K562 (cell line): ENCODE results near the gene SLC29A3. TPM values are rescaled to one million over a fixed set of nuclear protein-coding genes. Genes with fewer than 3 reads are reported as not detected.

Experiments used
- ATAC-seq: fragments of 200-7000 bp; cut with Tn5 transposase; 3 replicates; pipeline ENCODE4 v1.9.1; 2020; ENCODE audit warnings: moderate library complexity
- BruUV-seq: library from RNA; stranded (reverse); fragments of 400-500 nt; replicated peaks from 2 replicates; lab custom pipeline; 2021; lab: Mats Ljungman, UMichigan
- CTCF ChIA-PET: fragments of 300-600 bp; formaldehyde crosslinking; extraction: SDS; loops from one replicate; lab custom pipeline; 2021; ENCODE audit warnings: low intra/inter-chr PET ratio; lab: Yijun Ruan, JAX
- POLR2A ChIA-PET: fragments of 300-600, 350-650 bp; sonication (Branson Sonifier 250); formaldehyde crosslinking; extraction: SDS; loops from one replicate; lab custom pipeline; 2021; ENCODE audit warnings: antibody characterized with exemption, inconsistent platforms; lab: Yijun Ruan, JAX
- DNase-seq, 4 experiments: peaks; one replicate each; pipeline versions ENCODE4 v3.0.0 to v3.0.0-alpha.2; 2011 to 2018; ENCODE audit warnings: low spot score in 3 of 4, mixed read lengths in 3 of 4; ENCODE audit errors: extremely low read depth in 1 of 4
- FAIRE-seq: peaks from 2 replicates; lab custom pipeline; 2011; peaks lifted over from hg19 to GRCh38; lab: Jason Lieb, UNC
- H2AFZ ChIP-seq: 2 replicates; pipeline ENCODE4 v1.6.0; 2011; ENCODE audit warnings: low read depth, low read length, control low read depth, inconsistent platforms
- H3K27ac ChIP-seq: fragments of 200-600 bp; 3 replicates; pipeline ENCODE4 v1.8.0; 2011; ENCODE audit warnings: low read depth, mild to moderate bottlenecking, control low read depth, inconsistent platforms, low read length, moderate library complexity, mixed read lengths; ENCODE audit errors: extremely low read depth
- H3K27me3 ChIP-seq, 2 experiments: fragments of 300-600 bp in 1 of 2; 2 replicates in 1 of 2; 3 replicates in 1 of 2; pipeline versions ENCODE4 v1.6.0 to v1.8.0; 2011; ENCODE audit warnings: inconsistent platforms in 2 of 2, low read length in 2 of 2, mild to moderate bottlenecking in 1 of 2, mixed read lengths in 1 of 2, moderate library complexity in 1 of 2; ENCODE audit not compliant: control insufficient read depth in 2 of 2, insufficient read depth in 2 of 2
- H3K36me3 ChIP-seq: fragments of 300-600 bp; 3 replicates; pipeline ENCODE4 v1.8.0; 2011; ENCODE audit warnings: mild to moderate bottlenecking, low read length, inconsistent platforms; ENCODE audit not compliant: control insufficient read depth, insufficient read depth
- H3K4me1 ChIP-seq, 2 experiments: fragments of 200-600 bp in 1 of 2; replicated peaks in 1 of 2; 2 replicates in 1 of 2; 3 replicates in 1 of 2; pipeline versions ENCODE4 v1.5.1 to v1.8.0; 2011; ENCODE audit warnings: inconsistent platforms in 2 of 2, low read length in 2 of 2, mild to moderate bottlenecking in 1 of 2, mixed read lengths in 1 of 2, moderate library complexity in 1 of 2; ENCODE audit not compliant: control insufficient read depth in 2 of 2, insufficient read depth in 2 of 2
- H3K4me2 ChIP-seq: 2 replicates; pipeline ENCODE4 v1.6.1; 2011; ENCODE audit warnings: low read length, control low read depth, inconsistent platforms, mixed read lengths; ENCODE audit not compliant: insufficient read depth
- H3K4me3 ChIP-seq: fragments of 200-600 bp; sonication (generic), shearing (Covaris generic); 2 replicates; pipeline ENCODE4 v1.5.1; 2016; ENCODE audit warnings: control low read depth, inconsistent platforms
- H3K79me2 ChIP-seq: fragments of 200-600 bp; 3 replicates; pipeline ENCODE4 v1.8.0; 2011; ENCODE audit warnings: low read length, inconsistent platforms; ENCODE audit not compliant: control insufficient read depth, insufficient read depth
- H3K9ac ChIP-seq, 2 experiments: 2 replicates each; pipeline versions ENCODE4 v1.6.0 to v1.6.1; 2011; ENCODE audit warnings: low read depth in 2 of 2, low read length in 2 of 2, control low read depth in 1 of 2, inconsistent platforms in 1 of 2, mild to moderate bottlenecking in 1 of 2, mixed read lengths in 1 of 2; ENCODE audit not compliant: insufficient read depth in 1 of 2
- H3K9me1 ChIP-seq: one replicate; pipeline ENCODE4 v1.6.0; 2011; ENCODE audit warnings: inconsistent platforms, mild to moderate bottlenecking, low read length, moderate library complexity; ENCODE audit not compliant: control insufficient read depth, insufficient read depth
- H3K9me3 ChIP-seq: replicated peaks from 2 replicates; pipeline ENCODE4 v1.5.1; 2011; ENCODE audit warnings: low read depth, low read length, inconsistent platforms; ENCODE audit not compliant: control insufficient read depth, insufficient read depth
- H4K20me1 ChIP-seq: replicated peaks from 2 replicates; pipeline ENCODE4 v1.6.1; 2011; ENCODE audit warnings: low read length, inconsistent platforms, mixed read lengths; ENCODE audit not compliant: control insufficient read depth, insufficient read depth
- GABPA ChIP-seq: fragments of 200-800 bp; sonication (Bioruptor generic); conservative IDR thresholded peaks from 2 replicates; pipeline ENCODE4 v1.6.1; 2016; ENCODE audit warnings: low read depth, missing genetic modification characterization, missing compliant biosample characterization
- HDGF ChIP-seq: fragments of 450-650 bp; IDR thresholded peaks from 2 replicates; pipeline ENCODE4 v1.6.1; 2016
- MCM7 ChIP-seq, 2 experiments: fragments of 450-650 bp; IDR thresholded peaks; 2 replicates each; pipeline ENCODE4 v1.6.1; 2016 to 2018
- MLX ChIP-seq, 2 experiments: fragments of 450-650 bp in 1 of 2; sonication (generic) in 1 of 2; formaldehyde crosslinking; conservative IDR thresholded peaks; 2 replicates each; pipeline versions ENCODE4 v1.4.0 to v1.8.1; 2020 to 2022; ENCODE audit warnings: mild to moderate bottlenecking in 1 of 2, missing genetic modification reagents in 1 of 2
- NRF1 ChIP-seq, 2 experiments: fragments of 450-650 bp; IDR thresholded peaks in 1 of 2; conservative IDR thresholded peaks in 1 of 2; 2 replicates each; pipeline ENCODE4 v1.6.1; 2014; ENCODE audit warnings: mild to moderate bottlenecking in 2 of 2
- PHB2 ChIP-seq: fragments of 450-650 bp; IDR thresholded peaks from 2 replicates; pipeline ENCODE4 v1.6.1; 2017; ENCODE audit warnings: low read depth
- SMARCE1 ChIP-seq: fragments of 450-650 bp; IDR thresholded peaks from 2 replicates; pipeline ENCODE4 v1.7.1; 2016; ENCODE audit warnings: mild to moderate bottlenecking
- ZBTB33 ChIP-seq: sonication (generic); formaldehyde crosslinking; IDR thresholded peaks from 2 replicates; pipeline ENCODE4 v1.8.1; 2023; ENCODE audit warnings: mild to moderate bottlenecking, missing genetic modification reagents
- ZNF124 ChIP-seq: sonication (generic); formaldehyde crosslinking; IDR thresholded peaks from 2 replicates; pipeline ENCODE4 v1.8.1; 2022; ENCODE audit warnings: missing genetic modification reagents
- ZNF174 ChIP-seq: fragments of 250-450 bp; sonication (Bioruptor Pico); IDR thresholded peaks from 2 replicates; pipeline ENCODE4 v1.4.0; 2020; ENCODE audit warnings: mild to moderate bottlenecking
- ZNF609 ChIP-seq: sonication (generic); formaldehyde crosslinking; IDR thresholded peaks from 2 replicates; pipeline ENCODE4 v1.8.1; 2023; ENCODE audit warnings: missing genetic modification reagents, mild to moderate bottlenecking, borderline replicate concordance
- WGBS: fragments of 100-300 bp; shearing (Covaris generic); methylation state at CpG from one replicate; pipeline ENCODE4 v1.1.6; 2016; ENCODE audit warnings: low coverage, mixed read lengths; ENCODE audit not compliant: insufficient coverage; ENCODE audit errors: missing lambda C conversion rate; 5-methylcytosine and 5-hydroxymethylcytosine counted together
- in situ Hi-C: fragments of 300-500 bp; cut with MboI; formaldehyde crosslinking; loops from 4 replicates; pipeline ENCODE4 v1.15.0; 2018; ENCODE audit warnings: inconsistent platforms, mixed read lengths
- intact Hi-C: fragments of 100-400 bp; cut with micrococcal nuclease; formaldehyde crosslinking; loops from 2 replicates; pipeline ENCODE4 v1.14.2; 2022
- polyA plus RNA-seq, 8 experiments: library from polyadenylated mRNA; depleted of rRNA in 4 of 8; stranded (reverse) in 5 of 8; unstranded in 3 of 8; fragments of >200 nt; fragmentation: Nextera tagmentation in 2 of 8; fragmentation: Illumina TruSeq in 1 of 8; extraction: Ambion mirVana in 2 of 8; extraction: Trizol in 1 of 8; gene quantifications; 2 replicates each; pipeline versions ENCODE4 v1.2.1 to v1.2.3, GENCODE V29; 2011 to 2014; ENCODE audit warnings: inconsistent platforms in 1 of 8, missing spikeins in 1 of 8
- total RNA-seq, 7 experiments: library from RNA; depleted of rRNA in 6 of 7; stranded (reverse); fragments of >200 nt in 6 of 7; fragmentation: Illumina TruSeq in 2 of 7; extraction: Trizol in 2 of 7; gene quantifications; 2 replicates each; pipeline versions ENCODE4 v1.2.1 to v1.2.3, GENCODE V29; 2011 to 2021; ENCODE audit warnings: low replicate concordance in 1 of 7

The SLC29A3 gene
- total and polyA plus RNA-seq, 9 of the 15 experiments (the other 6 are each of a cell fraction or from before 2014, with no cell fraction given): 2.1 to 10.7 (median 4.6) TPM

- TF ChIP-seq NRF1 (conservative IDR thresholded peaks at IDR 0.05 in 1 of 2, IDR thresholded peaks at IDR 0.05 in 1 of 2): no peak
Measured at GRCh38 chr10:71365366-71365765, 46.3 kb downstream of the SLC29A3 start (continued).

DNA sequence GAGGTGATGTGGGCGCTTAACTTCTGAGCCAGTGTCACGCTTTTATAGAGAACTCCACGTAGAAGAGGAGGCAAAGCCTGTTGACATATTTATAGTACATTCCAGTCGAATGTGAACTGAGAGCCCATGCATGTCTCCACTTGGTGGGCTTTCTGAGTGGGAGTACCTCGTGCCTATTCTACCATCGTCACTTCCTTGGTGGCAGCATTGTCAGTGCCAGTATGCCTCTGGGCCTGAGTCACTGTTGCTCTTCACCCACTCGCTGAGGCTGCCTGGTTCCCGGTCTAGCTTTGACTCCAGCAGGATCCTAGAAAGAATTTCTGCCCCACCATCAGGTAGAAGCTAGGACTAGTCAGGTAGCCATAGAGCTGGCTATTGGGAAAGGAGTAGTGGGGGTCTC lies 47.6 kb downstream of the SLC29A3 start:
- Histone ChIP-seq H3K27ac (no peak overlapping the region), H3K4me1 (peaks cover 0 to under 1% of the 10 kb centered on the region in 2 experiments; a peak in 2 of 5 replicates), H3K27me3 (peaks cover 0 to 9% of the 10 kb centered on the region in 2 experiments; a peak in 2 of 5 replicates), H3K9me1 (no peaks in the 10 kb centered on the region), H2AFZ (no peak overlapping the region), H3K4me2 (no peak overlapping the region), H3K4me3 (no peak overlapping the region), H4K20me1 (no peaks in the 10 kb centered on the region), H3K36me3 (peaks cover 7% of the 10 kb centered on the region; the same call in 1 of the 3 replicates), H3K79me2 (no peaks in the 10 kb centered on the region), H3K9me3 (no peaks in the 10 kb centered on the region), H3K9ac (peak overlapping the region in 1 of 2 experiments; percentile 15; a peak in 1 of 4 replicates)
- FAIRE-seq (no peak), DNase-seq (no peak), ATAC-seq (no peak)
- WGBS: 35% methylated on average over 8 of the region's 8 CpGs
- CTCF ChIA-PET: interaction anchor here (0.6 kb wide), 1 partner anchor 17 kb away, joined by 5 read pairs; no protein-coding TSS in a partner anchor
- intact Hi-C loops (no loop called here), in situ Hi-C loops (no loop called here)
- BruUV-seq: no TSS peak
- POLR2A ChIA-PET: interaction anchor here (0.7 to 1.3 kb wide), 5 partner anchors 9 to 332 kb away, joined by 3 to 4 read pairs (median 3); no protein-coding TSS in a partner anchor
- TF ChIP-seq MLX (CRISPR knock-in tag; conservative IDR thresholded peaks at IDR 0.05) (no peak), ZBTB33 (CRISPR knock-in tag) (no peak), SMARCE1 (no peak), ZNF174 (CRISPR knock-in tag) (no peak), ZNF124 (CRISPR knock-in tag) (no peak), MCM7 (IDR thresholded peaks at IDR 0.05) (no peak), GABPA (tag) (no peak), HDGF (no peak), PHB2 (no peak), ZNF609 (CRISPR knock-in tag) (no peak)
